ENCODE results near the gene CLN6. TPM values are rescaled to one million over a fixed set of nuclear protein-coding genes. Genes with fewer than 3 reads are reported as not detected.

CLN6 gene
- total RNA-seq, 1 donor from 2014 or later = 29.0 TPM

DNA sequence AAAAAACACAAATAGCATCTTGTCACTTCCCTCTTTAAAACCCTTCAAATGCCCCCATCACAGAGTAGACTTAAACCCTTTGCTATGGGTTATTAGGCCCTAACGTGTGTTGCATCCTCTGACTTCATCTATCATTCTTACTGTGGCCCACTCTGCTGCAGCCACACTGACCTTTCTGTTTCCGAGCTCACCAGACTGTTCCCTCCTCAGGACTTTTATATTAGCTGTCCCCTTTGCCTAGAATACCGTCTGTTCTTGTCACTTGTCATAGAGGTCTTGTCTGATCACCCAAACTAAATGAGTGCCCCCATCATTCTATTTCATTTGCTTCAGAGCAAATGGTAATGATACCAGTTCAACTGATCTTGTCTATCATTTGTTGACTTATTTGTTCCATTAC, 47.1 kb upstream of the CLN6 start:
- Histone ChIP-seq H3K36me3 (ENCODE audit: control insufficient read depth, insufficient read depth, low read length) (no peaks in the 10 kb centered on the region), H3K27me3 (ENCODE audit: control insufficient read depth, insufficient read depth, low read length) (no peaks in the 10 kb centered on the region), H3K4me3 (ENCODE audit: low read depth, low read length) (peak overlapping the region; percentile 95)
- TF ChIP-seq, protein P1, sequence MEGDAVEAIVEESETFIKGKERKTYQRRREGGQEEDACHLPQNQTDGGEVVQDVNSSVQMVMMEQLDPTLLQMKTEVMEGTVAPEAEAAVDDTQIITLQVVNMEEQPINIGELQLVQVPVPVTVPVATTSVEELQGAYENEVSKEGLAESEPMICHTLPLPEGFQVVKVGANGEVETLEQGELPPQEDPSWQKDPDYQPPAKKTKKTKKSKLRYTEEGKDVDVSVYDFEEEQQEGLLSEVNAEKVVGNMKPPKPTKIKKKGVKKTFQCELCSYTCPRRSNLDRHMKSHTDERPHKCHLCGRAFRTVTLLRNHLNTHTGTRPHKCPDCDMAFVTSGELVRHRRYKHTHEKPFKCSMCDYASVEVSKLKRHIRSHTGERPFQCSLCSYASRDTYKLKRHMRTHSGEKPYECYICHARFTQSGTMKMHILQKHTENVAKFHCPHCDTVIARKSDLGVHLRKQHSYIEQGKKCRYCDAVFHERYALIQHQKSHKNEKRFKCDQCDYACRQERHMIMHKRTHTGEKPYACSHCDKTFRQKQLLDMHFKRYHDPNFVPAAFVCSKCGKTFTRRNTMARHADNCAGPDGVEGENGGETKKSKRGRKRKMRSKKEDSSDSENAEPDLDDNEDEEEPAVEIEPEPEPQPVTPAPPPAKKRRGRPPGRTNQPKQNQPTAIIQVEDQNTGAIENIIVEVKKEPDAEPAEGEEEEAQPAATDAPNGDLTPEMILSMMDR (IDR thresholded peaks at IDR 0.05; ENCODE audit: insufficient read depth, low read length, poor library complexity, severe bottlenecking) = no peak
- no peak for DNase-seq (ENCODE audit: low read depth)

DNA sequence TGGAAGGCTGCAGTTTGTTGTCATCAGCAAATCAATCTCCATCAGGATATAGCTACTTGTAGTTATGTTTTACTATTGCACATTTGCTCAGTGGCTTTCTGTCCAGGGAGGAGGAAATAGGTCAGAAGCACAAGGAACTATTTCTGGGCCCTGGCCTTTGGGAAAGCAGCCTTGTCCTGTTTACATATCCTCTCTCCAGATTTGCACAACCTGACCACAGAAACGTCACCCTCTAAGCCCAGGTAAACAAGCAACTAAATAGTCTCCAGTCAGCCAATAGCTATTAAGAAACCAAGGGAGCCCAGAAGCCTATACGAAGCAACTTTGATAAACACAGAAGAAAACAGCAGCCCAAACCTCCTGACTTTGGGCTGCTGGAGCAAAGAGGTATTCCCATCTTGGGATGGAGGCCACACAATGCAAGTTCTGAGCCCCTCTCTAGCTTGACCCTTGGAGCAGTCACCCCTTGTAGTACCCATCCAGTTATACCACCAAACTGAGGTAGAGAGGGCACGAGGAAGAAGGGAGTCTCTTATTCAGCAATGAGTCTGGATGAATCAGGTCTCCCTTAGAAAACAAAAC, 45.7 kb upstream of the CLN6 start:
- H3K27me3 ChIP-seq (ENCODE audit: control insufficient read depth, insufficient read depth, low read length) = no peaks in the 10 kb centered on the region
- TF ChIP-seq, protein P1 (IDR thresholded peaks at IDR 0.05; ENCODE audit: insufficient read depth, low read length, poor library complexity, severe bottlenecking) = no peak
- no peak overlapping the region for H3K4me3 ChIP-seq (ENCODE audit: low read depth, low read length)
- no peak for DNase-seq (ENCODE audit: low read depth)
- H3K36me3 ChIP-seq (ENCODE audit: control insufficient read depth, insufficient read depth, low read length) = no peaks in the 10 kb centered on the region

DNA sequence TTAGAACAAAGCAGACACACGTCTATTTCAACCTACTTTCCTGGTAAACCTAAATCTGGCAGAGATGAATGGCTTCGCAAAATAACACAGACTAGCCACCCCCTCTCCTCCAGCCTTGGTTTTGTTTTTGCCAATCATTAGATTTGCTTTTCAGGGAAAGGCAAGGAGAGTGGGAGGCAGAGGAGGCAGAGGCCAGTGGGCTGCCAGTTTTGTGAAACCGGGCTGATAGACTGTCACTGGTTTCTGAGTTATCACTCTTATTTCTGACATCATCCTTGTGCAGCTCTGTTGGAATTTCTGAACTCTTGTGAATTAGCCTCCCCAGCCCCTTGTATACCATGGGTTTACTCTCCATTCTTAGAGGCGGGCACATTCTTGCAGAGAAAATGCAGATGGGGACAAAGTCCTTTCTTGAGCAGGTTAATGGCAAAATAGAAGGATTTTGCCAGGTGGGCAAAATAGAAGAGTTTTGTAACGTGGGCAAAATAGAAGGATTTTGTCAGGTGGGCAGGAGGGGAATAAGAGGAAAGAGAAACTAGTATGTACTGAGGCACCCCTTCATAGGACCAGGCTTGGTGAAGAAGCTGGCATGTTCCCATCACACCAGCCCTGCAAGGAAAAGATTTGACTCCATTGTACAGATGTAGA, 44.8 kb upstream of the CLN6 start:
- DNase-seq (ENCODE audit: low read depth) = no peak
- no peak overlapping the region for H3K4me3 ChIP-seq (ENCODE audit: low read depth, low read length)
- H3K27me3 ChIP-seq (ENCODE audit: control insufficient read depth, insufficient read depth, low read length) = no peaks in the 10 kb centered on the region
- TF ChIP-seq, protein P1 (IDR thresholded peaks at IDR 0.05; ENCODE audit: insufficient read depth, low read length, poor library complexity, severe bottlenecking) = no peak
- no peaks in the 10 kb centered on the region for H3K36me3 ChIP-seq (ENCODE audit: control insufficient read depth, insufficient read depth, low read length)

DNA sequence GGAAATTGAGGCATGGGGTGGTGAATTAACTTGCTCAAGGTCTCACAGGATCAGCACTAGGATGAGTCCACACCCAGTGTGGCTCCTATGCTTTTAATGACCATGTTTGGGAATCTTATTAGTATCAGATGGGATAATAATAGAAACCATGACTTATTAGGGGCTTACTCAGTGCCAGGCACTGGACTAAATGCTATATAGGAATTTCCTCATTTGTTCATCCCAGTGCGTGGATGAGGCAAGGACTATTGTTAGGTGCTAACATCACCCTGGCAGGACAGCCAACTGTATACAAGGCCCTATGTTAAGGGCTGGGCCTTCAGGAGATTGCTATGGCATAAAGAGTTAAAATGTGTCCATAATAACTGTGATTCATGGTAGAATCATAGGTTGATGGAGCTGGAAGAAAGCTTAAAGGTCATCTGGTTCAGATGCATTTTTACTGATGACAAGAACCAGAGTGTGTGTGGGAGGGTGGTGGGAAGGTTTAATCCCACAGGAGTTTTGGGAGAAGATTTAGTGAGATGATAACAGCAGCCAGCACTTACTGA, 43.3 kb upstream of the CLN6 start:
- H3K36me3 ChIP-seq (ENCODE audit: control insufficient read depth, insufficient read depth, low read length) = no peaks in the 10 kb centered on the region
- no peaks in the 10 kb centered on the region for H3K27me3 ChIP-seq (ENCODE audit: control insufficient read depth, insufficient read depth, low read length)
- H3K4me3 ChIP-seq (ENCODE audit: low read depth, low read length) = no peak overlapping the region
- TF ChIP-seq, protein P1 (IDR thresholded peaks at IDR 0.05; ENCODE audit: insufficient read depth, low read length, poor library complexity, severe bottlenecking) = no peak
- DNase-seq (ENCODE audit: low read depth) = no peak

DNA sequence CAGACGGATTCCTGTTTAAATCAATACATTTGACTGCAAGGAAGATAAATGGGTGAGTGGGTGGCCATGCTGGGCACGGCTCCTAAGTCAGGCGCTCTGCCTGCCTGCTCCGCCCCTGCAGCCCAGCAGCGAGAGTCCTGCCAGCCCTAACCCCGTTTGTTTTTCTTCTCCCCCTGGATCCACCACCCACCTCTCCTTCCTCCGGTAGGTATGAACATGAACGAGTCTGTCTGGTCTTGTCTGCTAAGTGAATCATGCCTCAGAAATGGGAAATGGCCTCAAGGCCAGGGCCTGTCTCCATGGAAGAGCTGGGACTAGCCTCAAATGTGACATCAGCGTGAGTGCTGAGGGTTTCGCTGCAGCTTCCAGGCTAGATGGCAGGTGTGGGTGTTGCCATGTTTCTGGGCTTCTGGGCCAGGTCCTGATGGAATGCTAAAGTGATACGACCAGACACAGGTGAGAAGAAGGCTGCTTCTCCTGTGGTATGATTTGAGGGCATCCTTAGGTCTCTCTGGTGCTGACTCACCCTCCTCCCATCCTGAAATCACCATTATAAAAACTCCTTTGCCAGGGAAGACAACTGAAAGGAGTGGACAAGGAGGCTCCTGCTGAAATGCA, 42.4 kb upstream of the CLN6 start:
- no peaks in the 10 kb centered on the region for H3K36me3 ChIP-seq (ENCODE audit: control insufficient read depth, insufficient read depth, low read length)

More for the DNA sequence above, 42.4 kb upstream of the CLN6 start:
- TF ChIP-seq, protein P1 (IDR thresholded peaks at IDR 0.05; ENCODE audit: insufficient read depth, low read length, poor library complexity, severe bottlenecking) = no peak
- H3K27me3 ChIP-seq (ENCODE audit: control insufficient read depth, insufficient read depth, low read length) = no peaks in the 10 kb centered on the region
- H3K4me3 ChIP-seq (ENCODE audit: low read depth, low read length) = no peak overlapping the region
- DNase-seq (ENCODE audit: low read depth) = peak; percentile 84
